Measurements from ENCODE around the gene SHROOM4.

The SHROOM4 gene

DNA sequence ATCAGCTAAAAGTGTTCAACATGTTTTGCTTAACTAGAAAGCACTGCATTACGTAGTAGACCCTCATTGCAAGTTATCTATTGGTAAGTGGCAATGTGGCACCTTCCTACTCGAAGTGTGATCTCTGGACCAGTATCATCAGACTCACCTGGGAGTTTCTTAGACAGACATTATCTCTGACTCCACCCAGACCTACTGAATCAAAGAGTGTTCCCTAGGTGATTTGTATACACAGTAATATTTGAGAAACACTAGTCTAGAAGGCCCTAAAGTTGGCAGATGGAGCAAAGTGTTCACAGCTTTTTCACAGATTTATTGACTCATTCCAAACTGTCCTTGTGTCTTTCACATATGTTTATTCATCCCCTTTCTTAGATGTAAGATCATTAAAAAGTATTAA is 35.7 kb downstream of the SHROOM4 start:
- no peak for DNase-seq (ENCODE audit: low read depth in 2 of 2)

DNA sequence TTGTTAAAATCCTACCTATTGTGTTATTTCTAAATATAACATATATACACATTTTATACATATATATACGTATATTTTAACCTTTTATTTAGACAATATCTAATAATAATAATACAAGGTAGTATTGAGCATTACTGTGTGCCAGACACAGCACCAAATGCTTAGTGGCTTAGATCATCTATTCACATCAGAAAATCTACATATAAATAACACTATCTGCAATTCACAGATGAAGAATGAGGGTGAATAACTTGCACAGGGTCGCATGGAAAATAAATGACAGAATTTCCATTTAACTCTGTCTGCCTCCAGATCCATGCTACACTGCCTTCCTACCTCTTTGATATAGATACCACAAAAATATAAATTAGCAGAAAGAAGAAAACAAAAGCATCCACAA is 37.7 kb downstream of the SHROOM4 start:
- DNase-seq (ENCODE audit: low read depth in 2 of 2): no peak

DNA sequence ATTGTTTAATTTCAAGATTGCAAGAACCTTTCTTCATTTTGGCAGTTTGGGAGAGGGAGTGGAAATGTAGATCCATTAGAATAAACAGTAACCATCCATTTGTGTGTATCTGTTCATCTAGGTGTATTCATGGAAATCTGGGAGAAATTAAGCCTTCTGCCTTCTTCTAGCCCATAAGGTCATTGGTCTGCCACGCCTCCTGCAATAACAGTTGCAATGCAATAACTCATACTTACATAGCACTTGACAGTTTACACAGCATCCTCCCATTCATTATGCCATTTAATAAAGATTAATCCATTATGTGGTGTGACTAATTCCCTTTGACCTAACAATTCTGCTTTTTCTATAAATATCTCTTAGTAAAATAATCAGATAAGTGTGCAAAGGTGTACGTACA is 42.6 kb downstream of the SHROOM4 start:
- no peak for DNase-seq (ENCODE audit: low read depth in 2 of 2)

DNA sequence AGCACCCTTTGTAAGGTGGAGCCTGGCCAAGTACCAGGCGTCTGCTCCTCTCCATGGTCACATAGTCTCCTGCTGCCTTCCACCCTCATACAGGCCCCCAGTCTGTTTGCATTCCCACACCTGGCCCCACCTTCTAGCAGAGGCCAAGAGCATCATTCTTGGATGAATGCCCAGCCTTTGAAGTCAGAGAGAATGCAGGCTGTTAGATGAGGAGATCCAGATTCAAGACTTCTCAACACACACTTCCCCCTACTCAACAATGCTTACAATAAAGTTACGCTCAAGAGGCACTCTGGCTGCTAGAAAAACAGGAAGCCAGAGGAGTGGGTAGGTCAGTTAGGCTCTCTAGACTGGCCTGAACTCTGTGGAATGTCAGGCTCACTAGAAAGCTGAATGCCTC is 43.3 kb downstream of the SHROOM4 start:
- DNase-seq (ENCODE audit: low read depth in 2 of 2): no peak

DNA sequence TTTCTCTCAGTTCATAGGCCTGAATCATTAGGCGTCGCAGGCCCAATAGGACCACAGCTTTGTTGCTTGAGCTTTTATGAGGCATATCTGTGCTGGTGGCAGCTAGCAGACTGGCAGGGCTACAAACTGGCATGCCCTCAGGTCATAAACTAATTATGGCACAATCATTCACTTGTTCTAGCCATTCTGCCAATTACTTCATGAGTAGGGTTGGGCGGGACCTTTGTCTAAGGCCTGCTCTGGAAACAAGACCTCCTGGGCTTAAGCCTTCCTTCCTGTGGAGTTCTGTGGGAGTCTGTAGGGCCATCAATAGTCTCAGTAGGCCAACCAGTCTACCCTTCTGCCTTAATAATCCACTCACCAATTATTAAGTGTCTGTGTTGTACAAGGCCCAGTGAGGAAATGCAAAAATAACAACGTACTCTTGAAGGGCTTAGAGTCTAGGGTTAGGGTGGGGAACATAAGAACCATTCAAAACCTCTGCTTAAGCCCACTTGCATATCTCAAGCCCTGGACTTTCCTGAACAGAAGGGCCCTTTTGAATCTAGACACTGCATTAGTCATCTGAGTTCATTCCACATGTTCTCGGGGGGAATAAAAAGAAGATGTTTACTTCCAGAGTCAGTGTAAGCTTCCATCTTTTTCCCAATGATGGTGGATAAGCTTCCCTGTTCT is 44.5 kb downstream of the SHROOM4 start:
- DNase-seq (ENCODE audit: low read depth in 2 of 2): no peak

DNA sequence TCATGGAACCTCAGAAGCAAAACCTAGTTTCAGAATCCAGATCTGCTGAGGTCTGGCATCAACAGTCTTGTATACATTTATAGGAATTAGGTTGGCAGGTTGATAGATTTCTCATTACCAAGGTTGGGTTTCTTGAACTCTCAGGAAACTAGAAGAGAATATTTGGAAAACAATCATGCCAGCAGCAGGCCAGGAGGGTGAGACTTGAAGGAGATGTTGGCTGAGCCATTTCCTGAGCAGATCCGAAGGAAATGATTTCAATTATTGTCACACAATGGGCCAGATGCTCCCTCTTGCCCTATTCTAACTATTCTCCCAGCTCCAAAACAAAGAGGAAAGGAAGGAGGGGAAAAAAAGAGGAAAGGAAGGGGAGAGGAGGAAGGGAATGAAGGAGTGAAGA is 45.2 kb downstream of the SHROOM4 start:
- DNase-seq (ENCODE audit: low read depth in 2 of 2): no peak

DNA sequence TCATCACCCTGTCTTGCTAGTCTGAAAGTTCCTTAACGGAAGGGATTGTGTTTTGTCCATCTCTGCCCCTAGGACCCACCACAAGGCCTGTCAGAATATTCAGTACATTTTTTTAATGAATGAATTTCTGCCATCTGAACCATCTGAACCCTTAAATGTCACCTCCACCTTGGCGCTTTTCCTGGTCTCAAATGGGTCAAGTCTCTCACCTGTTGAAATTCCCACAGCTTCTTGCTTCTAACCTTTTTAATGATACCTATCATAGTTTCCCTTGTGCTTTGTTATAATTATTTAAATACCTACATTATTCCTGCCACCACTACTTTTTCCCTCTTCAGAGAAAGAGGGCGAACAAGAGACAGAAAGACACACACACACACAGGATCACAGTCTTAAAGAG is 48.0 kb downstream of the SHROOM4 start:
- DNase-seq (ENCODE audit: low read depth in 2 of 2): no peak

DNA sequence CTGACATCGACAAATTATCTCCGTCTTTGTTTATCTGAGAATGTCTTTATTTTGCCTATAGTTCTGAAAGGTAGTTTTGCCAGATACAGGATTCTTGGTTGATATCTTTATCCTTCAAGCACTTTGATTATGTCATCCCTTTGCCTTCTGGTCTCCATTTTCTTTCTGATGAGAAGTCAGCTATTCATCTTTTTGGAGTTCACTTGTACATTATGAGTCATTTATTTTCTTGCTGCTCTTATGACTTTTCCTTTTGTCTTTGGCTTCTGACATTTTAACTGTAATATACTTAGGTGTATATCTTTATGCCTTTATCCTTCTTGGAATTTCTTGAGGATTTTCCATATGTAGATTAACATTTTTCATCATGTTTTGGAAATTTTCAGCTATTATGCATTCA is 51.4 kb downstream of the SHROOM4 start:
- DNase-seq (ENCODE audit: low read depth in 2 of 2): no peak

DNA sequence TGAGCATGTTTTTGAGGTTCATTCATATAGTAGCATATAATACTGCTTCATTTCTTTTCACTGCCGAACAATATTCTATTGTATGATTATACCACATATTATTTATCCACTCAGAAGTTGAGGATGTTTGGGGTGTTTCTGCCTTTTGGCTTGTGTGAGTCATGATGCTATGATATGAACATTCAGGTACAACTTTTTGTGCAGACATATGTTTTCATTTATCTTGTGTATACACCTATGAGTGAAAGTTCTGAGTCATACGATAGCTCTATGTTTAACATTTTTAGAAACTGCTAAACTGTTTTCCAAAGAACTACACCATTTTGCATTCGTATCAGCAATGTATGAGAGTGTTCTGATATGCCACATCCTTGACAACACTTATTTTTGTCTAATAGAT is 57.7 kb downstream of the SHROOM4 start:
- DNase-seq (ENCODE audit: low read depth in 2 of 2): no peak

DNA sequence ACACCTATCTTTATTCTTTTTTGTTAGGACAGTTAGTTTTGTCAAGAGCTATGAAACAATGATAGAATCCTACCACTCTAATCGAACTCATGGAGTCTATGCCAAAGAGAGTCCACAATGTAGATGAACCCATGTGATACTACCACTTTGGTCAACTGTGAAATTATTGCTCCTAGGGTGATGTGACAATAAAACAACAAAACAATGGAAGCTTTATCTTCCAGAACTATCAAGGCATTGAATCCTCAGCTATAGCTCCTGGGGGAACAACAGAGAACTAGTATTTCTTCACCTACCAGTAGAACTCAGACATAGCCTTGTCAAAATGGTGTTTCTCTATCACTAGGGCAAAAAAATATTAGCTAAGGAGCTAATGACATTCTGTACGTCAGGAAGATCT is 62.9 kb downstream of the SHROOM4 start:
- DNase-seq (ENCODE audit: low read depth in 2 of 2): no peak

DNA sequence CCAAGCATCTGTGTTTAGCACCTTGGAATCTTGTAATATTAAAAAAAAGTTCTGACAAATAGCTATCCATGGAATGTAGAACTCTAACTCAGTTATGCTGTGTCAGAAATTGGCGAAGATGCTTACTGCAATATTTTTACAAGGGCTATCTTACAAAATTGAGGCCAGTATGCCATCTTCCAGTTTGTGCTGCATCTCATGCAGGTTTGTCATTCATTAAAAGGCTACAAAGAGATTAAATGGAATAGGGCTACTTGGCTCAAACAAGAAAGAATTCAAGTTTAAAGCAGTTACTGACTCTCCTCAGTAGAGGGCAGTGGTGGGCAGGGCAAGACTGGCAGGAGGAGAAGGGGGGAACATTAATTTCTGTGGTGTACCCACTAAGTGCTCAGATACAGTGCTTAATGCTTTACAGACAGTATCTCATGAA is 66.5 kb downstream of the SHROOM4 start:
- no peak for DNase-seq (ENCODE audit: low read depth in 2 of 2)

DNA sequence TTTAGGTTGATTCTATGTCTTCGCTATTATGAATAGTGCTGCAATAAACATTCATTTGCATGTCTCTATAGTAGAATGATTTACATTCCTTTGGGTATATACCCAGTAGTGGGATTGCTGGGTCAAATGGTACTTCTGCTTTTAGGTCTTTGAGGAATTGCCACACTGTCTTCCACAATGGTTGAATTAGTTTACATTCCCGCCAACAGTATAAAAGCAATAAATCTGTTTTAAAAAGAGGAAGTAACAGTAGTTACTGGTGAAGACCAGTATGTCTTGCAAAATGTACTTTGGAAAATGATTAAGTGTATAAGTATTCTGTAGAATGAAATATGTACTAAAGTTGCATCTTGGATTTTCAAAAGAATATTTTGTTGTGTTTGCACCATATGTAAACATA is 77.3 kb downstream of the SHROOM4 start:
- DNase-seq (ENCODE audit: low read depth in 2 of 2): no peak

DNA sequence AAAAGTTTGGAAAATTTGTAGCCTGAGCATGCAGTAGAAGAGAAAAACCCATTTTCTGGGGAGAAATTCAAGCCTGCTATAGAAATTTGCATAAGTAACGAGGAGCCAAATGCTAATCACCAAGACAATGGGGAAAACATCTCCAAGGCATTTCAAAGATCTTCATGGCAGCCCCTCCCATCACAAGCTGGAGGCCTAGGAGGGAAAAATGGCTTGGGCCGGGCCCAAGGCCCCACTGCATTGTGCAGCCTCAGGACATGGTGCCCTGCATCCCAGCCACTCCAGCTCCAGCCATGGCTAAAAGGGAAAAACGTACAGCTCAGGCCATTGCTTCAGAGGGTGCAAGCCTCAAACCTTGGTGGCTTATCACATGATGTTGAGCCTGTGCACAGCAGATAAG is 87.7 kb downstream of the SHROOM4 start:
- DNase-seq (ENCODE audit: low read depth in 2 of 2): no peak

DNA sequence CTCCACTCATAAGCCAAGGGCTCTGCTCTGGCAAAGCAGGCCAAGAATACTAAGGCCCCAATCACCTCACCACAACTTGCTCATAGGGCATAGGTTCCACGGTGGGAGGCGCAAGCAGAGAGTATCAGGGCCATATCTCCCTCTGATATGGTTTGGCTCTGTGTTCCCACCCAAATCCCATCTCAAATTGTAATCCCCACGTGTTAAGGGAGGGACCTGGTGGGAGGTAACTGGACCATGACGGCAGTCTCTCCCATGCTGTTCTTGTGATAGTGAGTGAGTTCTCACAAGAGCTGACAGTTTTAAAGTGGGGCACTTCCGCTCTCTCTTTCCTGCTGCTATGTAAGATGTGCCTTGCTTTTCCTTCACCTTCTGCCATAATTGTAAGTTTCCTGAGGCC is 88.7 kb downstream of the SHROOM4 start:
- DNase-seq (ENCODE audit: low read depth in 2 of 2): no peak

DNA sequence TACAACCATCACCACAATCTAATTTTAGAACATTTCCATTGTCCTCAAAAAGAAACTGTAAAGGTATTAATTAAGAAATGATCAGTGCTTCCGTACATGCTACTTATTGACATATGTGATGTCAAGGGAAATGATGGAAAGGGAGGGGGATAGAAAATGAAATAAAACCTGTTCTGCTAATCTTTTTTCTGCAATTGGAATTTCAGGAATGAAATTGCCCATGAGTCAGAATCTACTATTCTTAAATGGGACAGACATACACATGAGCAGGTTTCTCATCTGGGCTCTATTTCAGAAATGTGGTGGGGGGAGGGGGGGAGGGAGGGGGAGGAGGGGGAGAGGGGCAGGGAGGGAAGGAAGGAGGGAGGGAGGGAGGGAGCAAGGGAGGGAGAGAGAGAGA is 91.0 kb downstream of the SHROOM4 start:
- DNase-seq (ENCODE audit: low read depth in 2 of 2): no peak

DNA sequence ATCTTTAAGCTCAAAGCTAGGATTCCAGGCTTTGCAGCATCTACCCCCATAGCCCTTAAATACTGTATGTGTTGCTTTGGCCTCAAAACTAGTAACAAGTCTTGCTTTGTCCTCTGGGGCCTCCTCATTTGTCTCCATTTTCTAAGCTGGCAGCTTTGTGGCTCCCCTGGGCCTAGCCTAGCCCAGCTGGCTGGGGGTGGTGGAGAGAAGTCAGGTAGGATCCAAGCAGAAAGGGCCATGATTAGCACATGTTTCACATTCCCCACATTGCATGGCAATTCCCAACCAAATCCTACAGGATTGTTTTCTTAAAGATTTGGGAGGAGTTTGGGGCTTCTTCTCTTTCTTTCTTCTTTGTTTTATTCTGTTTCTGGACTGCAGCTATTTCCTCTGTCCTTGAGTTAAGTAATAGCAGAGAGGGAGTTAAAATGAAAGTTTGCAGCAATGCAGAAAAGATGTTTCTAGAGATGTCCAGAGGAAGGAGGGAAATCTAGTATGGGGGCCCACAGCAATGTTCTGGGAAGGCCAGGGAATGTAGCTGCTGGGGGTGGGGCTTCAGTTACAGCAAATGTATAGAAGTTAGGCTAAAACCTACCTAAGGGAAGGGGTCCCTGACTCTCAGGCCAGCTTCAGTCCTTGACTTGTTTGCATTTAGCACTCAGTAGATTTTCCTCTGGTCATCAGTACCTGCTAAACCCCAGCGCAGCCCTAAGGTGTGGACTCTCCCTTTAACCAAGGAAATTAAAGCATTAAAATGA is 92.1 kb downstream of the SHROOM4 start:
- no peak for DNase-seq (ENCODE audit: low read depth in 2 of 2)

DNA sequence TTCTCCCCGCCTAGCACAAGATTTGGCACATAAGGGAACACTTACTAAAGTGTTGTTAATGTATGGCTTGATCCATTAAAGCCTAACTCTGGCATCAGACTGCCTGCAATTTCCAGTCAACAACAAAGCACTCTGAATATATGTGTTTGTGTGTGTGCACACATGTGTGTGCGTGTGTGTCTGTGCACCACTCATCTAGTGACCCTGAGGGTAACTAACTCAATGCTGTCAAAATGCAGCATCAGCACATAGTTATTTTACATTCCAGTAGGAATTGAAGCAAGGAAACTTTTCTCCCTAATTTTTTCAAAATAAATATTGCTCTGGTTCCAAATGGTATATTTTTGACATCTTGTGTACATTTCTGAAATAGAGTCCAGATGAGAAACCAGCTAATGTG is 94.4 kb downstream of the SHROOM4 start:
- no peak for DNase-seq (ENCODE audit: low read depth in 2 of 2)

DNA sequence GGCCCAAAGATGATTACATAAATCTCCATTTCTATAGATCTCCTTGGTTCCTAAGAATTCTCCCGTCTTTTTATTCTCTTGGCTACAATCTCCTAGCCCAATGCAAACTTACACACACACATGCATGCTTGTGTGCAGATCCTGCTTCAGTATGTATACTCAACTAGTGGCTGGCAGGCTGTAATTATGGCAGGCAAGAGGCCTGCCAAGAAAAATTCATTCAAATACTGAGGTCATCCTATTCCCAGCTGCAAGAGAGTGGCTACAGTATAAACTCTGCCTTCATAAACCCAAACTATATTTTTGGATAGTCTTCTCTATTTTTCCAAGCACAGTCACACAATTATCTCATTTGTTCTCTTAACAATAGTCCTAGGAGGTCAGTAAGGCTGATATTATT is 95.2 kb downstream of the SHROOM4 start:
- DNase-seq (ENCODE audit: low read depth in 2 of 2): no peak

DNA sequence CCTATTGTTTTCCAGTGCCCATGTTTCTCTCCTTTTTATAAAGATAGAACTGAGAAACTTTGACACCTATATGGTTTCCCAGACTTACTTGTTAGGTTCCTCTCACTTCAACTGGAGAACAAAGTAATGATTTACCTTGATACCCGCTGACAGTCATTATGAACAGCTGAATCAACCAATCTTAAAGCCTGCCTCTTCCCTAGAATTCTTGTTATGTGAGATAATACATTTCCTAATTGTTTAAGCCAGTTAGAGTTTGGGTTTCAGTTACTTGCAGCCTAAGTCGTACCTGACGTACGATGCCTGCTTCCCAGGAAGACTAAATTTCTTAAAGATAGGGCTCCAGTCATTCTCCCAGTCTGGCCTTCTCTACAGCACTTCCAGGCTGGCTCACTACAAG is 97.3 kb downstream of the SHROOM4 start:
- no peak for DNase-seq (ENCODE audit: low read depth in 2 of 2)

DNA sequence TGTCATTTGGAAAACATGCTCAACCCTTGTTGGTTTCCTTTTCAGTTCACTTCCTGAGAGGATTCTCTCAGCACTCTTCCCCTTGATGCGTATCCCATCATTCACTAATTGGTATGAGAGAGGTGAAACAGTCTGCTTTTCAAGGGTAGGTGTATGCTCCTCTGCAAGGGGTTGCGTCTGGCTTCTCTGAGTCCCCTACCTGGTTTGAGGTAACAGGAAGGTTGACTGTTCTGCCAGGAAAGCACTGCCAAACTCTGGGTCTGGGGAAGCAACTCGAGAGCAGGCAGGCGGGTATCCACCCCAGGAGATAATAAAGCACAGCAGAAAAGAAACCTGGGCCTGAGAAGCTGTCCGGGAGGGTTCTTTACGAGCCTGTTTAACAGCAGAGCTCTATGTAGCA is 101.2 kb downstream of the SHROOM4 start:
- no peak for DNase-seq (ENCODE audit: low read depth in 2 of 2)

DNA sequence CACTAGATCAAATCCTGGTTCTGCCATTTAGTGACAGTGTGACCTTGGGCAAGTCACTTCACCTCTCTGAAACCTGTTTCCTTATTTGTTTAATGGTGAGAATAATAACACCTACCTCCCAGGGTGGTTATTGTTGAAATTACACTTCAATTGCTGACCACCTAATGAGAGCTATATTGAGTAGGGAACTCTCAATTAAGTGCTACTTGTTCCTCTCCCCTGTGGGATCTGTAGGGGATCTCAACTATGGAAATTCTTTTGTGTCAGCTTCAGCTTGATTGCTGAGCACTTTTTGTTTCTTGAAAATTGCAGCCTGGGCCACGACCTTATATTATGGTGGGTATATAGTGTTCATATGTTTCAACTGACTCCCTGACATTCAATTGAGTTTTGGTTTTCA is 102.1 kb downstream of the SHROOM4 start:
- no peak for DNase-seq (ENCODE audit: low read depth in 2 of 2)

DNA sequence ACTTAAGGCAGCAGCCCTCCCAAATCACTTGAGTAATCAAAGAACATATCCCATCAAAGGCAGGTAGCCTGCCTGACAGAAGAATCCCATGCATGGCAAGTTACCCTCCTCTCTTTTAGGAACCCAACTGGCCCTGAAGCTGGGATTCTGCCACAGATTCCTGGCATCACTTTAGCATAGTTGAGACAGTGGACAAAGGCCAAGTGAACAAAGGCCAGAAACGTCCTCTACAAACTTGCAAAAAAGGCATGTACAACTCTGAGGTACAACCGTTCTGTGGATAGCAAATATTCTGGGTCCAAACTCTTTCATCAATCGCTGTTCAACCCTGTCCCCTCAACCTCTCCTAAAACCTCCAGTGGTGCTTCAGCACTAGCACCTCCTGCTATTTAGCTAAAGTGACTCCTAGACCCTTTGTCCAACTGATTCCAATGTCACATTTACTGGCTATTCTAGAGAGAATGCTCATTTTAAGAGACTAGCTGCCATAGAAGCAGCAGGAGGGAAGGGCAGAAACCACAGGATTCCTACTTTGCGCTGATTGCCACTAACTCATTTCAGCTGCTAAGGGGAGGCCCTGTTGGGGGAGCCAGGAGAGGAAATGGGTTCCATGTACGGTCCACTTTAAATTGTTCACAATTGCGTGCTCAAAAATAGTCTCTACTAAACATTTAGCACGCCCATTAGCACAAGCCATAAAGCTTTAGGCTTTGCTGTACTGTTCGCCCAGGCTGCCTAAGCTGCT is 105.9 kb downstream of the SHROOM4 start:
- no peak for DNase-seq (ENCODE audit: low read depth in 2 of 2)

DNA sequence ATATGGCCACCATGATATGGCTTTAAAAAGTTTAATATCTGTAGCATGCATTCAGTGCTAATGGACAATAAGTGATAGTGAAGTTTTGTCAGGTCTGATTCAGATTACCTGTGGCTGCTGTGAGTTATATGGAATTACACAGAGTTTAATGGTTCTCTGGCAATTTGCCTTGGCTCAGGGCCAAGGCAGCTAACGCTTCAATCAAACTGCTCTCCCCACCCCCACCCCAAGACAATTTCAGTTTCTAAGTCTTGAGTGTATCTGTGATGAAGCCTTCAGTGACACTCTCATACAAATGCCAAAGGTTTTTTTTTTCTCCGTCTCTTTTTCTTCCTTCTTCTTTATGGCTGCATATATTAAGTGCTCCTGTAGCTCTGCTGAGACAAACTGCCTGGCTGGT is 106.6 kb downstream of the SHROOM4 start:
- no peak for DNase-seq (ENCODE audit: low read depth in 2 of 2)
